ENCODE measurements around the gene FAN1.

The FAN1 gene

DNA sequence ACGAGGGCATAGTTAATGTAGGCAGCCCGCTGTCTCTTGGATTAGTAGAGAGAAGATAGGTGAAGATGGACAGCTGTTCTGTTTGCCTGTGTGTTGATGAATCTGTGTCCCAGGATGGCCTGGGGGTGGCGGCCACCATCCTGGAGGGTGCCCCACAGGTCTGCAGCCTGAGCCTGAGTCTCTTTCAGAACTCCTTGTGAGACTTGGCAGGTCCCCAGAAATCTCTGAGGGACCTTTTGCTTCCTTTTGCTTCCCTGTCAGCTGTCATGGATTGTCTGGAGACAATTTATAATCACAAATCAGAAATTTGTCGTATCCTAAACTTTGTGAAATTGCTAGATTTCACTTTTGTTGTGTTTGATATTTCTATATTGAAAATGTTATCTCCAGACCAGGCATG is 17.4 kb downstream of the FAN1 start:
- DNase-seq (ENCODE audit: low read depth): no peak

DNA sequence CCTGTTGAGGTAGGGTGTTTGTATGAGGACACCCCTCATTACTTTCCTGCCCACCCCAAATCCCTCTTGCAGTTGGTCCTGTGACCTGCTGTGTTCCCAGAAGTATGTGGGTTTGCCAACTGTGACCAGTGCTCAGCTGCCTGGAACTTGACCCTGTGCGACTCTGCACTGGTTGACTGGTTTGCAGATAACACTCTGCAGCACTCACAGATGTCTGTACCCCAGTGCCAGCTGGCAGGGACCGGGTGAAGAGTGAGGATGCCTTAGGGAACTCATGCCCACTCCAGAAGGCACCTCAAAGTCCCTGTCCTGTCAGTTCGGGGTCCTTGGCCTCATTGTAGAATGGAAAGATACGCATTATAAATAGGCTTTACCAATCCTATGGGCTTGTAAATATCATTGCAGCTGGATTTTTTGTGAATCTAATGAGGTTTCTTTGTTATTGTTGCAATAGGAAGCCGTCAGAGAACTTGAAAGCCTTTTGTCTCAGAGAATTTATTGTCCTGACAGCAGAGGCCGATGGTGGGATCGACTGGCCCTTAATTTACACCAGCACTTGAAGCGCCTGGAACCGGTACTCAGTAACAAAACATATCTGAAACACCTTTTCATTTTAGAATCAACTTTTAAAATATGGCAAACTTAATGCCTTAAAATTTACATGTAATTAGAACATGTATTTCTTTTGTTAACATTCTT is 18.2 kb downstream of the FAN1 start:
- DNase-seq (ENCODE audit: low read depth): no peak

DNA sequence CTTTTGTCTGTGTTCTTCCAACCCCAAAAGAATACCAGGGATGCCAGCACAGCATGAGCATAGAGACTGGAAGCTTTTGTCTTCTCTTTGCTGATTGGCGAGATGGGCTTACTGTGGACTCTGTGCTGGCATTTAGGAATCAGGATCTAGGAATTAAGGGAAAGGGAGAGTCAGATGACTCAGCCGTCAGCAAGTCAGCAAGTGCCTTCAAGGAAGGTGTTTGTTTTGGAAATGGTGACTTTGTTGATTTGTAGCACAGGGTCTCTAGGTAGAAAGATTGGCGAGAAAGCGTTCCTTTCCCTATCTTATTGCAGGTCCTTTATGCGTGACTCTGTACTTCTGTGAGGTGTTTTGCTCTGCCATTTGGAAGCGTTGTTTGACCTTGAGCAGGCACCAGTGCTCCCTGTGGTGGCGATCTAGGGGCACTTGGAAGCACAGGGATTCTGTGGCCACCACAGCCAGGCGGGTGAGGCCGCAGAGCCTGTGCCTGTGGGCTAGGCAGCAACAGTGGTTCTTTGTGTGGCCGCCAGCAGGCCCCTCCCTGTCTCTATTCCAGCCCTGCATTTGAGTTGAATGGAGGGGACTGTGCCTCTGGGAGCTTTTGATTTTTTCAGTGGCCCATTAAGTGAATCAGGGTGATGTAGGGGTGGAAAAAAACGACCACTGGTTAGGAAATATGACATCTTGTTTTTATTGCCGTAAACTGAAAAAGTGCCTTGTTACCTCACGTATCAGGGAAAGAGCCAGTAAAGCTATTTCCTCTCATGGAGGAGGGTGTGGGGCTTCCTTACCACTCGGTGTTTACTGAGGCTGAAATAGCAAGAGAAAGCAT is 19.0 kb downstream of the FAN1 start:
- no peak for DNase-seq (ENCODE audit: low read depth)

DNA sequence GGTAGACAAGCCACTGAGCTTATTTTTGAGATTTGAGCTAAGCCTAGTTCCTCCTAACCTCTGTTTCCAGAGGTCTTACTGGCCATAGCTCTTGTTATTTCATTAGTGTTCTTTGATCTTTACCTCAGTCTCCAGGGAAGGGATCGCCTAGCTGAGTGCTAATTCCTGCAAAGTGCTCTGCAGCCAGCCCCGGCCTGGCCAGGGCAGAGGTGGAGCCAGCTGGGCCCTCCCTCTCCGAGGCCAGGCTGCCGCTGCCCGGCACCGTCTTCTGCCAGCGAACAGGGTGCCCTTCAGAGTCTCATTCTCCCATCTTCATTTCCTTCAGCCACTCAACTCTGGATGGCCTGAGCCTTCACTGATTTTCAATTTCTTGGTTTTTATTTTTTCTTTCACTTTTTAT is 19.7 kb downstream of the FAN1 start:
- DNase-seq (ENCODE audit: low read depth): no peak

DNA sequence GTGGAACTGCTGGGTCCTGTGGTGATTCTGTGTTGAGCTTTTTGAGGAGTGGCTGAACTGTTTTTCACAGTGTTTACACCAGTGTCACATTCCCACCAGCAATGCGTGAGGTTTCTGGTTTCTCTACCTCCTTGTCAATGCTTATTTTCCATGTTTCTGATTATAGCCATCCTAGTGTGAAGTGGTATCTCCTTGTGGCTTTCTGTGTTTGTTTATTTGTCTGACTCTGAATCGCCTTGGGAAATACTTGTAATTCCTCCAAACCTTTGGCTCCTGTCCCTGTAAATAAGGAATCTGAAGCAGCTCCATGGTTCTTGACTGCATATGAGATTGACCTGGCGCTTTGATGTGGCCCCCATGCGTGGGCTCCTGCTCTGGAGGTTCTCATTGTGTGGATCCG is 20.6 kb downstream of the FAN1 start:
- DNase-seq (ENCODE audit: low read depth): no peak

DNA sequence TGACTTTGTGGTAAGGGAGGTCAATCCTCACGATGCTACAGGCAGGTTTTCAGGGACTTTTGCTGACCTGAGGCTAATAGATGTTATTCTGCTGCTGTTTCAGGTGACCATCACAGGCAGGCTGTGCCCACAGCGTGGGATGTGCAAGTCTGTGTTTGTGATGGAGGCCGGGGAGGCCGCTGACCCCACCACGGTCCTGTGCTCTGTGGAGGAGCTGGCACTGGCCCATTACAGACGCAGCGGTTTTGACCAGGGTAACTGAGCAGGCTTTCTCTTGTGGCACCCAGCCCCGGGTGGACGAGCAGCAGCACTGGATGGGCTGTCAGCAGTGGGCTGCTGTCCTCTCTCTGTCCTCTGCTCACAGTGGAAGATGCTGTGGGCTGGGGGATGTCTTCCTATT is 22.0 kb downstream of the FAN1 start:
- DNase-seq (ENCODE audit: low read depth): no peak

DNA sequence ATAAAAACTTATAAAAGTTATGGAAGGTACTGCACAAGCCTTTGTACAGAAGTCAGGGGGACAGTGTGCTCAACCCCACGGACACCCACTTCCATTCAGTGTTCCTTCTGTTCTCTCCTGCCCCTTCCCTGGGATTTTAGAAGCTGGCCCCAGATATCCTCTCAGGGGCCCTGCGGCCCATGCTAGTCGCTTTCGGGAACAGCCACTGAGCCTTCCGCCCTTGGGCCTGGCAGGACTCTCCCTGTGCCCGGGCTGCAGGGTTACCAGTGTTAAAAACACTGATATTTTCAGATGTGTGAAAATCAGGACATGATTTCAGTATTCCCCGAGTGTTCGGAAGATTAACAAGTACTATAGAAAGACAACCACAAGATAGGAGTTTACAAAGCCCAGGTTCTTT is 22.4 kb downstream of the FAN1 start:
- DNase-seq (ENCODE audit: low read depth): no peak

DNA sequence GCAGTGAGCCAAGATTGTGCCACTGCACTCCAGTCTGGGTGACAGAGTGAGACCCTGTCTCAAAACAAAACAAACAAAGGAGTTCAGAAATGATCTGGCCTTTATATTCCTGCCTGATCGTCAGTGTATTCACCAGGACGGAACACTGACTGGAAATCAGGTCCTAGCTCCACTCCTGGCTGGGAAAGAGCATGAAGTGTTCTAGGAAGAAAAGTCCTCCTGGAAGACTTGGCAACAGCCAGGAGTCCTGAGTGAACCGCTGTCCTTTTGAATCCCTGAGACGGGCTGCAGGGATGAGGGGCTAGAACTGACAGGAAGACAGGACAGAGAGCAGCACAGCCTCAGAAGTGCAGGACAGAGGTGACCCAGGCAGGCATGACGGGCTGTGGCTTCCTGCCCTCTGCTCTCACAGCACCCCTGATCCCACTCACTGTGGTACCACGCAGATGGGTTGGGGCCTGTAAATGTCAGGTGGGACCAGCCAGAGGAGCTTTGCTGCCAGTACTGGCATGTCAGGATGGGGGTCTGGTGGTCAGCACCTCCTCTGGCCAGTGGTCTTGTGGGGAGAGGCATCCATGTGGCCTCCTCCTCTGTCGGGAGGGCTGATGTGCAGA is 23.5 kb downstream of the FAN1 start:
- DNase-seq (ENCODE audit: low read depth): no peak

DNA sequence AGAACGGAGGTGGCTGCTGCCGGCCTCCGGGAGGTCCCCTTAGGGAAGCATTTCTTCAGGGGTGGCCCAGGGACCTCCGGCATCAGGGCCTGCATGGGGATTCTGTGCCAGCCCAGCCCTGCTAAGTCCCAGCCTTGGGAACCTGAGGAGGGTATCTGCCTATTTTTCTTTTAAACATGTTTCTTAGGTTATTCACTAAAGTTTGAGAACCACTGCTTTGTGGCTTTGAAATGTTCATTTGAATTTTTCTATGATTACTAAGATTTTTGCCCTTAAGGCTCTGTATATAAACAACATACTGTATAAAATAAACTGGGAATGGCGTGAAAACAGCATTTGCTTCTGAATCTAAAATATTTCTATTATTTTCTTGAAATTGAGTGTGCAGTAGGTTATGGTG is 24.4 kb downstream of the FAN1 start:
- no peak for DNase-seq (ENCODE audit: low read depth)

DNA sequence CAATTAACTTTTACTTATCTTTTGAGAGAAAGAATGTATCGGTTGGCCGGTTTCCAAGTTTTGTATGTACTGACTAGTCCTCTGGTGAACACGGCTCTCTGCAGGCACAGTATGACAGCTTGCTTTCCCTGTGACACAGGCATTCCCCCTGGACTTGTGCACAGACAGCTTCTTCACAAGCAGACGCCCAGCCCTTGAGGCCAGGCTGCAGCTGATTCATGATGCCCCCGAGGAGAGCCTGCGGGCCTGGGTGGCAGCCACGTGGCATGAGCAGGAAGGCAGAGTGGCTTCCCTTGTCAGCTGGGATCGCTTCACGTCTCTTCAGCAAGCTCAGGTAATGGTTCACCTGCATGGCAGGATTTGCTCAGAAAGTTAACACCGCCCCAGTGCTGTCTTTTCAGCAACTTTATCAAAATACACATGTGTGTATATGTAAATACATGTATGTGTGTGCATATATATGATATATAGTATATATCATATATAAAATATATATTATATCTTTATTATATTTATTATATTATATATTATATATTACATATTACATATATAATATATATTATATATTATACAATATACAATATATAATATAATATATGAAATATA is 25.5 kb downstream of the FAN1 start:
- DNase-seq (ENCODE audit: low read depth): no peak

DNA sequence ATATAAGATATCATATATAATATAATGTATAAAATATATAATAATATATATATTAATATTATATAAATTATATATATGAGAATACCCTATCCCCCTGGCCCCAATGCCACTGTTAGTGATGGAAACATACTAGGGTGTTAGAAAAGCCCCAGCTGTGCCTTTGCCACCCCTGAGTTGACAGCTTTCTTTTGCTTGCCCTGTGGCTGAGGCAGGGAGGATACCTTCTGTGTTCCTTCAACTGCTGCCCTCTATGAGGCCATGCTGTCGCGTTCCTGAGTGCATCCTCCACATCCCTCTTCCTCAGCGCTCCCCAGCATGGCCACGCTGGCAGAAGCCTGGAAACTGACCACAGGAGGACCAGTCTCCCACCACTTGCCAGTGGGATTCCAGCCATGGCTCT is 26.3 kb downstream of the FAN1 start:
- DNase-seq (ENCODE audit: low read depth): no peak

DNA sequence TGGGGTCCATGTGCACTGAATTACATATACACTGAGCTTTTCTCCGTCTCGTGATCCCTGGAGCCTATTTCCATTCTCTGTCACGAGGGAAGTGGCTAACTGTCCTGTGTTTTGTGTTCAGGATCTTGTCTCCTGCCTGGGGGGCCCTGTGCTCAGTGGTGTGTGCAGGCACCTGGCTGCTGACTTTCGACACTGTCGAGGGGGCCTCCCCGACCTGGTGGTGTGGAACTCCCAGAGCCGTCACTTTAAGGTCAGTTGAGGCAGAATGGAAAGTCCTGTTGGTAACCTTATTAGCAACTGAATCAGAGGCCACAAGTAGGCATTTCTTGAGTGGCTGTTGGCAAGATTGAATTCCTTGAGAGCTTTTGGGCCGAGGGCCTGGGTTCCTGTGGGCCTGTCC is 26.7 kb downstream of the FAN1 start:
- no peak for DNase-seq (ENCODE audit: low read depth)

DNA sequence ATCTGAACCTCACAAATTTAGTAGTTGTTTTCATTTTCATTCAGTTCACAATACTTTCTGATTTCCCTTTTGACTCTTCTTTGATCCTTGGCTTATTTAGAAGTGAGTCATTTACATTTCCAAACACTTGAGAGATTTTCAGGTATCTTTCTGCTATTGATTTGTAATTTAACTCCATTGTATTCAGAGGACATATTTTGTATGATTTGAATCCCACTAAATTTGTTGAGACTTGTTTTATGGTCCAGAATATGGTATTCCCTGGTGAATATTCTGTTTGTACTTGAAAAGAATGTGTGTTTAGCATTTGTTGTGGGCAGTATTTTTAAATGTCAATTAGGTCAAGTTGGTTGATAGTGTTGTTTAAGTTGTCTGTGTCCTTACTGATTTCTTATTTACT is 29.6 kb downstream of the FAN1 start:
- DNase-seq (ENCODE audit: low read depth): no peak

DNA sequence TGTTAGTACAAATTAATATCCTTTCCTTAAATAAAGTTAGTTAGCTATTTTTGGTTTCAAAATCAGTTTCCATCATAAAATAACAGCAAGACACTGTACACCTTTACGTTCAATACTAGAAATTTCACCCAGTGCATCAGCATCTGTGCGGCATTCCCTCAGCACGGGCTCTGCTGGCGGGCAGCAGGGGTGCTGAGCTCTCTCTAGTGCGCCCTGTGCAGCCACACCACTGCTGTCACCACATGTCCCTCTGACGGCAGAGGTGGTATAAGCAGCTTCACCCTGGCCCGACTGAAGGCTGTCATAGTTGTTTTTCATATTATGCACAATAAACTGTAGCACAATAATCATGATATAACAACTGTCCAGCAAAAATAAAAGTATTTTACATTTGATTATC is 35.4 kb downstream of the FAN1 start:
- no peak for DNase-seq (ENCODE audit: low read depth)

DNA sequence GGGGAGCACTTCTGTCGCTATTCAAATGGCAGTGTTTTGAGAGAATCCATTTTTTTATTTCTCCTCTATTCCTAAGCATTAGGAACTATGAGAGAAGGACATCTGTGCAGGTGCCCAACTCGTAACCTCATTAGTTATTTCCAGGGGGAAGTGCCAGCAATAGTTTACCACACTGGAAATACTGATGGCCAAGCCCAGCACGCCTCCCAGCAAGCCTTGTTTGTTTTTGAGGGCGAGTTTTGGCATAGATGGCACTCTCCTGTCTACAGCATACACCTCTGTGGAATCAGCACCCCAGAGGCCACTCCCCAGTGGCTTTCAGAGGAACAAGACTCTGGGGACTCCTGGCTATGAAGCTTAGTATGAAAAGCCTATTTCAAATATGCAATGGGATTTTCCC is 36.6 kb downstream of the FAN1 start:
- no peak for DNase-seq (ENCODE audit: low read depth)

DNA sequence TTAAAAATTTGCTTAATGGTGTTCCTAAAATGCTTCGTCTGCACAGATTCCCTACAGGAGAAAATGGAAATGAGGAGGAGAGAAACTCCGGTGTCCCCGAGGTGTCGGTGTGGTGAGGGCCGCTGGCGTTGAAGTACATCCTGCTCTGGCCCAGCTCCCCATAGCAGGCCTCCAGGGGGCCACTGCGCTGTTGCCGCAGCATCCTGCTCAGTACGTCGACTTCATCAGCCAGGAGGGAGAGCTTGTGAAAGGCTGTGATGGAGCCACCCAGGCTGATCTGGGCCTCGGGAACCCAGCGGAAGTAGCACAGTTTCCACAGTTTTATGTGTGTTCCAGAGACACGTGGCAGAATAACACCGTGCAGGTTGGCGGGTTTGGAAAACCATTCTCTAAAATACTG is 37.8 kb downstream of the FAN1 start:
- DNase-seq (ENCODE audit: low read depth): no peak

DNA sequence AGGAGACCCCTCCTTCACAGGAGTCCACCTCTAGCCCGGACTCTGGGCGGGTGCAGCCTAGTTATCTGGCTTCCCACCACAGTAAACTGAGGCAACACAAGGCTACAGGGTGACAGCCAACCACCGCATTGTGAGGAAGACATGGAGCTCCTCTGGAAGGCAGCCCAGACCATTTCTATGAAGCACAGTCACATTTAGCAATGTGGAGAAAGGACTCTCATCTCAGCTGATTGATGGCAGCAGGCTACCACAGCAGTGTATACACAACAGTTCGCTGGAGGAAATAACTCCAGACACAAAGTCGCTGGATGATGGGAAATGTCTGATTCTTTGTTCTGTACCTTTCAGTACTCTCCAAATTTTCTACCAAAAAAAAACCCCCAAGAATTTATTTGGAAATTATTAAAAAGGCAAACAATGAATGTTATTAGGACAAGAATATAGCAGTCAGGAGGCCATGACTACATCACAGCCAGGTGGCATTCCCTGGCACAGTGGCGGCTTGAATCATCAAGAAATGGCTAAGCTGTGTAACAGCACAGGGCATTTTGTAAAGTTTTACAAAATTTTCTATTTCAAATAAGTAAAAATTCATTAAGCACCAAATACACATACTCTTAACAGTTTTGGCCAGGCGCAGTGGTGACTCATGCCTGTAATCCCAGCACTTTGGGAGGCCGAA is 40.1 kb downstream of the FAN1 start:
- DNase-seq (ENCODE audit: low read depth): no peak

DNA sequence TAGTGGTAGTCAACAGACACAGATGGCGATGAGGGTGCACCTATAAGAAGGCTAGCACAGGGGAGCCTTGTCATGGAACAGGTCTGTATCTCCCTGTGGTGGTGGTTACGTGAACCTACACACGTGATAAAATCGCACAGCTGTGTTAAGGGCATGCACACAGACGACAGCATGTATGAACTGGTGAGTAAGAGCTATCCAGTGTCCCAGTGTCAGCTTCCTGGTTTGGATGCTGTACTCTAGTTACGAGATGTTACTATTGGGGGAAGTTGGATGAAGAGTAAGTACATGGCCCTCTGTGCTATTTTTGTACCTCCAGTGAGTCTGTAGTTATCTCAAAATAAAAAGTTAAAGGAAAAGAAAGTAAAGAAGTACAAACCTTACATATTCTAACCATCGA is 49.5 kb downstream of the FAN1 start:
- DNase-seq (ENCODE audit: low read depth): no peak

DNA sequence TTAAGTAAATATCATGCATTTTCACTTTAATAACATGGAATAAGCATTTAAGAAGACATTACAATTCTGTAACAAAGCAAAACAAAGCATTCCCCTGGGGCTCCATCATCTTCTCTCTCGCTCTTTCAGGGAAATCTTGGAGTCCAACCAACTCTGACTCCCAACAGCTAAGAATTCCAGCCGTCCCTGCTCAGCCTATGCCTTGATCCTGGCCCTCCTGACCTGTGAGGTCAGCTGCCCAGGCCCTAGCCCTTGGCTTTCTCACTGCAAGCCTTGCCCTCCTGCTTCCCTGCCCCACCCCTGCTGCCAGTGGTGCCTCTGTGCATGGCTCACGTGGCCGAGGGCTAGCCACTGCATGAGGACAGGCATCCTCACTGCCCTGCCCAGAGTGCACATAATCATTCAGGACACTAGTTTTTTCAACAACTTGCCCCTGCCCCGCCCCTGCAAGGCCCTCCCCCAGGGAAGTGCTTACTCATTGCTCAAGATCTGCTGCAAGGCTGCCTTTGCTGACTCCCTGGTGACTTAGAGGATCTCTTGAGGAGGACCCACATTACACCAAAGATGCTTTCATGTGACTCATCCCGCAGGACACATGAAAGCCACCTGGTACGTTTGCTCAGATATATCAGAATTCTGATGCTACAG is 50.1 kb downstream of the FAN1 start:
- DNase-seq (ENCODE audit: low read depth): peak; percentile 4

DNA sequence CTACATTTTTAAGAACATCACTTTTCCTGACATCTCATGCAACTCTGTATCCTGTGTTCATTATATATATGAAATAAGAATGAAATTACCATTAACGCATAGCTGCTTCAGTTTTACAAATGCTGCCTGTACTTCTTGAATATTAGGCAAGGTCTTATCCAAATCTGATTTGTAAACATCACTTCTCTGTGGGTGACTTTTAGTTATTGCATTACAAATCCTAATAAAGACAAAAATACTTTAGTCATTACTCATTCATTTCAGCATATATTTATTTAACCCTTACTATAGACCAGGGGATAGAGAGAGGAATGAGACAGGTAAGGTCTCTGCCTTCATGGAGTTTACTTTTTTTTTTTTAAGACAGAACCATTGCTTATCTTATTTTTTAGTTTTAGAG is 51.0 kb downstream of the FAN1 start:
- DNase-seq (ENCODE audit: low read depth): no peak

DNA sequence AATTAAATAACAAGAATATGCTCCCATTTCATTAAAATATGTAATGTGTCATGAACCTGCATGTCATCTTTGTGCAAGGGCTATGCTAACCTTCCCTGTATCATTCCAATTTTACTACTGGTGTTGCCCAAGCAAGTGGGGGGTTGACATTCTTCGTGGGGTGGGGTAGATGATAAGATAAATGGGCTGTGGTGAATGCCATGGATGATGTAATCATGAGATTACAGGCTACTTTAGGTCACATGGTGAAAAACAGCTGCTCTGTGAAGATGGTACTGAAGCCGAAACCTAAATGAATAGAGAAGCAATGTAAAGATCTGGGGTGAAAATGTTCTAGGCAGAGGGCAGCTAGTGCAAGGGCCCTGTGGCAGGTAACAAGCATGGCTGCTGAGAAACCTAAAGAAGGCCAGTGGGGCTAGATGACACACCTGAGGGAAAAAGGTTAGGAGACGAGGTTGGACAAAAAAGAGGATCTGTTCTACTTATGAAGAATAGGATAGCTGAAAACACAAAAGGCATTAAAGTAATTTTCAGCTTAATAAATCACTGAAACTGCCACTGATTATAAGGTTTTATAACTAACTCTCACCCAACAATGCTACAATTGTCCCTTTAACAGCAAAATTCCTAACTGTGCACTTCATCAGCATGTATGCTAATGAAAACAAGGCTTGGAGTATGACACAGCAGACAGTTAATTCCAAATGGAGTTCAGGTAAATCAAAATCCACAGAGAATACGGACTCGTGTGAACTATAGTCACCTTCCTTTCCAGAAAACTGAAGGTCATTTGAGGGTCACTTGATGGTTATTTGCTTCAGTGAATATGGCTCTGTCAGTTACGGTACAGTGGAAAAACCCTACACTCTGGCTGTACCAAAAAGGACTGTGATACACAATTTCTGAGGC is 52.8 kb downstream of the FAN1 start:
- no peak for DNase-seq (ENCODE audit: low read depth)
